ENCODE measurements around the gene SEPHS1. TPM values are rescaled to one million over a fixed set of nuclear protein-coding genes. Genes with fewer than 3 reads are reported as not detected.
"Not testable (repeated sequence)": the region's sequence is repeated elsewhere in the genome, so short reads cannot be mapped to it uniquely, and the experiment has no call there.

The SEPHS1 gene
- 100 to 1,000 TPM; 122 to 131 (median 126) TPM for polyA plus RNA-seq (ENCODE audit: insufficient read length in 4 of 4)

- peak; percentile 57 to 76 (median 68) for DNase-seq (ENCODE audit: low read depth in 4 of 4, low spot score in 2 of 4)
Observed at GRCh38 chr10:13348216-13349017, at the start of gene SEPHS1. Gene SEPHS1, minus strand, starts transcription at chr10:13348293. Its CDS starts 3,343 bp downstream, at chr10:13344950.

- DNase-seq (ENCODE audit: low read depth in 4 of 4, low spot score in 2 of 4): no peak
Observed at GRCh38 chr10:13397052-13397451, 49.0 kb upstream of the SEPHS1 start.

GRCh38 chr10:13396369-13396768 is 48.3 kb upstream of the SEPHS1 start:
- no peak for DNase-seq (ENCODE audit: low read depth in 4 of 4, low spot score in 2 of 4)

GRCh38 chr10:13395540-13395939 is 47.4 kb upstream of the SEPHS1 start:
- no peak for DNase-seq (ENCODE audit: low read depth in 4 of 4, low spot score in 2 of 4)

- no peak for DNase-seq (ENCODE audit: low read depth in 4 of 4, low spot score in 2 of 4)
Observed at GRCh38 chr10:13393640-13394039, 45.5 kb upstream of the SEPHS1 start.

- no peak for DNase-seq (ENCODE audit: low read depth in 4 of 4, low spot score in 2 of 4)
Observed at GRCh38 chr10:13392701-13393100, 44.6 kb upstream of the SEPHS1 start.

GRCh38 chr10:13390604-13391522 is 42.8 kb upstream of the SEPHS1 start:
- DNase-seq (ENCODE audit: low read depth in 4 of 4, low spot score in 2 of 4): no peak

- DNase-seq (ENCODE audit: low read depth in 4 of 4, low spot score in 2 of 4): no peak
Observed at GRCh38 chr10:13388478-13389230, 40.6 kb upstream of the SEPHS1 start.

GRCh38 chr10:13386021-13386420 is 37.9 kb upstream of the SEPHS1 start:
- no peak for DNase-seq (ENCODE audit: low read depth in 4 of 4, low spot score in 2 of 4)

GRCh38 chr10:13383399-13383761 is 35.3 kb upstream of the SEPHS1 start:
- no peak for DNase-seq (ENCODE audit: low read depth in 4 of 4, low spot score in 2 of 4)

- no peak for DNase-seq (ENCODE audit: low read depth in 4 of 4, low spot score in 2 of 4)
Observed at GRCh38 chr10:13382703-13383398, 34.8 kb upstream of the SEPHS1 start.

- DNase-seq (ENCODE audit: low read depth in 4 of 4, low spot score in 2 of 4): not testable (repeated sequence)
Observed at GRCh38 chr10:13379061-13379460, 31.0 kb upstream of the SEPHS1 start.

- DNase-seq (ENCODE audit: low read depth in 4 of 4, low spot score in 2 of 4): no peak
Observed at GRCh38 chr10:13376746-13377145, 28.7 kb upstream of the SEPHS1 start.

- DNase-seq (ENCODE audit: low read depth in 4 of 4, low spot score in 2 of 4): no peak
Observed at GRCh38 chr10:13376297-13376696, 28.2 kb upstream of the SEPHS1 start.

- DNase-seq (ENCODE audit: low read depth in 4 of 4, low spot score in 2 of 4): no peak
Observed at GRCh38 chr10:13375791-13376190, 27.7 kb upstream of the SEPHS1 start.

- DNase-seq (ENCODE audit: low read depth in 4 of 4, low spot score in 2 of 4): no peak
Observed at GRCh38 chr10:13373644-13374043, 25.6 kb upstream of the SEPHS1 start.

- DNase-seq (ENCODE audit: low read depth in 4 of 4, low spot score in 2 of 4): no peak
Observed at GRCh38 chr10:13372524-13372923, 24.4 kb upstream of the SEPHS1 start.

- DNase-seq (ENCODE audit: low read depth in 4 of 4, low spot score in 2 of 4): peak in 3 of 4 donors; percentile 44 to 91 (median 55)
Observed at GRCh38 chr10:13371897-13372470, 23.9 kb upstream of the SEPHS1 start.

GRCh38 chr10:13366891-13367290 is 18.8 kb upstream of the SEPHS1 start:
- no peak for DNase-seq (ENCODE audit: low read depth in 4 of 4, low spot score in 2 of 4)

GRCh38 chr10:13365831-13366230 is 17.7 kb upstream of the SEPHS1 start:
- no peak for DNase-seq (ENCODE audit: low read depth in 4 of 4, low spot score in 2 of 4)
